Thoracic aorta (tissue), 2 donors: ENCODE results near the gene FCGR1A. TPM values are rescaled to one million over a fixed set of nuclear protein-coding genes. Genes with fewer than 3 reads are reported as not detected.
A peak's percentile ranks its signal among the peaks of the same experiment; 100 is the strongest.
"Not testable (repeated sequence)": the region's sequence is repeated elsewhere in the genome, so short reads cannot be mapped to it uniquely, and the experiment has no call there.

Experiments
- ATAC-seq: fragments of 150-250 bp; one replicate; pipeline ENCODE4 v1.8.0; 2017; ENCODE audit warnings: low read depth; ENCODE audit not compliant: insufficient number of reproducible peaks, low FRiP score
- DNase-seq: peaks from one replicate; pipeline ENCODE4 v3.0.0-alpha.2; 2020; ENCODE audit warnings: low spot score
- H3K27ac ChIP-seq, 2 donors: fragments of 200-600 bp; sonication (generic); 1 replicate in 1 of 2; 2 replicates in 1 of 2; pipeline ENCODE4 v1.5.1; 2016; ENCODE audit warnings: mild to moderate bottlenecking in 2 of 2, moderate library complexity in 2 of 2
- H3K27me3 ChIP-seq: fragments of 200-600 bp; sonication (generic); replicated peaks from 2 replicates; pipeline ENCODE4 v1.6.0; 2016; ENCODE audit warnings: mild to moderate bottlenecking; ENCODE audit not compliant: insufficient read depth
- H3K36me3 ChIP-seq: fragments of 200-600 bp; sonication (generic); one replicate; pipeline ENCODE4 v1.5.1; 2016
- H3K4me1 ChIP-seq, 2 donors: fragments of 200-600 bp; sonication (generic); 1 replicate in 1 of 2; 2 replicates in 1 of 2; pipeline versions ENCODE4 v1.5.1 to v1.6.0; 2016; ENCODE audit warnings: low read depth in 2 of 2, mild to moderate bottlenecking in 1 of 2; ENCODE audit not compliant: control insufficient read depth in 1 of 2
- H3K4me3 ChIP-seq: fragments of 200-600 bp; sonication (generic); 2 replicates; pipeline ENCODE4 v1.5.1; 2016; ENCODE audit warnings: mild to moderate bottlenecking
- H3K9me3 ChIP-seq: fragments of 200-600 bp; sonication (generic); 2 replicates; pipeline ENCODE4 v1.5.1; 2016
- CTCF ChIP-seq: fragments of 200-600 bp; sonication (generic); IDR thresholded peaks from one replicate; pipeline ENCODE4 v1.5.1; 2019; ENCODE audit warnings: antibody characterized with exemption
- total RNA-seq, 2 donors: library from RNA; depleted of rRNA; stranded (reverse); fragments of >200 nt; gene quantifications; one replicate each; pipeline versions ENCODE4 v1.1.0 to v1.2.3, GENCODE V29; 2016

The FCGR1A gene
- total RNA-seq, 2 donors from 2014 or later: 15.8 to 37.1 TPM

- ATAC-seq, H3K9me3 ChIP-seq, H3K4me3 ChIP-seq, H3K36me3 ChIP-seq, H3K4me1 ChIP-seq, H3K27ac ChIP-seq, H3K27me3 ChIP-seq, DNase-seq: not testable (repeated sequence)
These were observed 1.4 kb downstream of the FCGR1A start for GRCh38 chr1:149783868-149784267.

- not testable (repeated sequence) for H3K4me3 ChIP-seq, H3K27me3 ChIP-seq, H3K9me3 ChIP-seq, H3K4me1 ChIP-seq, H3K36me3 ChIP-seq, DNase-seq
- peak overlapping the region in 1 of 2 donors; percentile 52 for H3K27ac ChIP-seq
- ATAC-seq: peak; percentile 89
These were observed 5.4 kb downstream of the FCGR1A start for GRCh38 chr1:149787688-149788451.

GRCh38 chr1:149792502-149792901 lies 10.0 kb downstream of the FCGR1A start:
- H3K27me3 ChIP-seq, DNase-seq, H3K36me3 ChIP-seq, H3K9me3 ChIP-seq, H3K4me1 ChIP-seq: not testable (repeated sequence)
- peak overlapping the region; percentile 72 to 77 for H3K27ac ChIP-seq
- peak overlapping the region; percentile 79 for H3K4me3 ChIP-seq
- peak; percentile 57 for ATAC-seq
- TF ChIP-seq CTCF: peak; percentile 38

GRCh38 chr1:149792912-149793515 lies 10.5 kb downstream of the FCGR1A start:
- Histone ChIP-seq H3K27ac (peak overlapping the region; percentile 72 to 77), H3K4me3 (peak overlapping the region; percentile 79)
- not testable (repeated sequence) for H3K27me3 ChIP-seq, H3K4me1 ChIP-seq, H3K36me3 ChIP-seq, DNase-seq, H3K9me3 ChIP-seq
- peak; percentile 85 for ATAC-seq
- TF ChIP-seq CTCF: peak; percentile 63

- H3K4me1 ChIP-seq, H3K27ac ChIP-seq, ATAC-seq, H3K9me3 ChIP-seq, H3K27me3 ChIP-seq, DNase-seq, H3K4me3 ChIP-seq, H3K36me3 ChIP-seq: not testable (repeated sequence)
These were observed 11.4 kb downstream of the FCGR1A start for GRCh38 chr1:149793885-149794284.

- H3K27me3 ChIP-seq, H3K4me3 ChIP-seq, H3K36me3 ChIP-seq, H3K4me1 ChIP-seq, H3K9me3 ChIP-seq, H3K27ac ChIP-seq, DNase-seq, ATAC-seq: not testable (repeated sequence)
These were observed 19.1 kb downstream of the FCGR1A start for GRCh38 chr1:149801628-149802027.

GRCh38 chr1:149804417-149805080 lies 22.1 kb downstream of the FCGR1A start:
- not testable (repeated sequence) for H3K9me3 ChIP-seq, ATAC-seq, H3K27me3 ChIP-seq, H3K4me1 ChIP-seq, DNase-seq, H3K36me3 ChIP-seq, H3K4me3 ChIP-seq, H3K27ac ChIP-seq

- not testable (repeated sequence) for H3K4me1 ChIP-seq, H3K27ac ChIP-seq, H3K27me3 ChIP-seq, DNase-seq, H3K36me3 ChIP-seq, ATAC-seq, H3K9me3 ChIP-seq
- H3K4me3 ChIP-seq: peak overlapping the region; percentile 88
These were observed 28.4 kb downstream of the FCGR1A start for GRCh38 chr1:149810697-149811405.

- not testable (repeated sequence) for DNase-seq, H3K36me3 ChIP-seq, H3K4me1 ChIP-seq, H3K9me3 ChIP-seq, H3K27me3 ChIP-seq, ATAC-seq
- Histone ChIP-seq H3K4me3 (peak overlapping the region; percentile 88), H3K27ac (peak overlapping the region; percentile 28 to 95)
These were observed 29.0 kb downstream of the FCGR1A start for GRCh38 chr1:149811514-149811889.
